PFSK-1 (cell line): ENCODE results near the gene MCTP1.

Experiments used
- POLR2AphosphoS5 ChIP-seq: IDR thresholded peaks from 2 replicates; pipeline ENCODE4 v1.6.1; 2012; ENCODE audit warnings: low read depth, mild to moderate bottlenecking, control low read depth, low read length, moderate library complexity
- TAF1 ChIP-seq: IDR thresholded peaks from 2 replicates; pipeline ENCODE4 v1.6.1; 2012; ENCODE audit warnings: low read length, control low read depth, borderline replicate concordance; ENCODE audit not compliant: insufficient read depth

GRCh38 chr5:95093211-95093610 lies 191.7 kb downstream of the MCTP1 start:
- TF ChIP-seq POLR2AphosphoS5 (no peak), TAF1 (no peak)
